HG03135 (cell line): ENCODE results near the gene ANXA3.

Source experiments
- ATAC-seq: cut with Tn5 transposase; IDR thresholded peaks from one replicate; pipeline ENCODE4 v1.9.1; 2021; ENCODE audit warnings: mild to moderate bottlenecking, moderate library complexity; ENCODE audit not compliant: unreplicated experiment

The ANXA3 gene

GRCh38 chr4:78640714-78641113 is 89.1 kb downstream of the ANXA3 start:
- no peak for ATAC-seq

- ATAC-seq, result no peak
These were observed 91.4 kb downstream of the ANXA3 start for GRCh38 chr4:78642934-78643333.

GRCh38 chr4:78644063-78644691 is 92.6 kb downstream of the ANXA3 start:
- no peak for ATAC-seq

GRCh38 chr4:78644744-78645330 is 93.3 kb downstream of the ANXA3 start:
- ATAC-seq, result peak; percentile 91

GRCh38 chr4:78645853-78646757 is 94.5 kb downstream of the ANXA3 start:
- ATAC-seq, result no peak

GRCh38 chr4:78647272-78647671 is 95.7 kb downstream of the ANXA3 start:
- ATAC-seq, result no peak

- no peak for ATAC-seq
These were observed 97.2 kb downstream of the ANXA3 start for GRCh38 chr4:78648640-78649363.

- ATAC-seq, result no peak
These were observed 98.8 kb downstream of the ANXA3 start for GRCh38 chr4:78650106-78651024.

GRCh38 chr4:78651250-78651860 is 99.8 kb downstream of the ANXA3 start:
- no peak for ATAC-seq

- ATAC-seq, result no peak
These were observed 100.8 kb downstream of the ANXA3 start for GRCh38 chr4:78652282-78652876.

- no peak for ATAC-seq
These were observed 102.1 kb downstream of the ANXA3 start for GRCh38 chr4:78653655-78654054.

- ATAC-seq, result no peak
These were observed 103.2 kb downstream of the ANXA3 start for GRCh38 chr4:78654807-78655206.

- ATAC-seq, result no peak
These were observed 105.4 kb downstream of the ANXA3 start for GRCh38 chr4:78656968-78657445.

GRCh38 chr4:78659264-78659663 is 107.7 kb downstream of the ANXA3 start:
- ATAC-seq, result no peak

- ATAC-seq, result no peak
These were observed 108.1 kb downstream of the ANXA3 start for GRCh38 chr4:78659665-78660064.
